Endothelial cell of umbilical vein (primary cell): ENCODE measurements around the gene UCP1. TPM values are rescaled to one million over a fixed set of nuclear protein-coding genes. Genes with fewer than 3 reads are reported as not detected.

ENCODE experiments used
- BruUV-seq: library from RNA; stranded (reverse); fragments of 400-500 nt; replicated peaks from 2 replicates; lab custom pipeline; 2021; lab: Mats Ljungman, UMichigan
- CTCF ChIA-PET: fragments of 300-600, 350-600 bp; sonication (Branson Sonifier 250); formaldehyde crosslinking; loops from one replicate; lab custom pipeline; 2021; ENCODE audit warnings: antibody characterized with exemption, inconsistent platforms; lab: Charles Lee
- POLR2A ChIA-PET: fragments of 300-600, 350-600 bp; sonication (Branson Sonifier 250); formaldehyde crosslinking; loops from one replicate; lab custom pipeline; 2021; ENCODE audit warnings: antibody characterized with exemption, inconsistent platforms; lab: Charles Lee
- DNase-seq: peaks from one replicate; pipeline ENCODE4 v3.0.0-alpha.2; 2011; ENCODE audit warnings: low read depth, low spot score
- FAIRE-seq: peaks from 2 replicates; lab custom pipeline; 2011; peaks lifted over from hg19 to GRCh38; lab: Jason Lieb, UNC
- H2AFZ ChIP-seq: 2 replicates; pipeline ENCODE4 v1.6.0; 2012; ENCODE audit warnings: low read depth, low read length, control low read depth, inconsistent platforms
- H3K27ac ChIP-seq: 2 replicates; pipeline ENCODE4 v1.5.1; 2011; ENCODE audit warnings: low read depth, mild to moderate bottlenecking, control low read depth, low read length, moderate library complexity; ENCODE audit not compliant: insufficient read depth
- H3K27me3 ChIP-seq, 2 experiments: 2 replicates each; pipeline versions ENCODE4 v1.6.0 to v1.6.1; 2011; ENCODE audit warnings: low read length in 2 of 2, mixed read lengths in 1 of 2; ENCODE audit not compliant: control insufficient read depth in 2 of 2, insufficient read depth in 2 of 2
- H3K36me3 ChIP-seq, 2 experiments: 2 replicates in 1 of 2; 3 replicates in 1 of 2; pipeline ENCODE4 v1.5.1; 2011; ENCODE audit warnings: low read length in 2 of 2, mild to moderate bottlenecking in 1 of 2, moderate library complexity in 1 of 2; ENCODE audit not compliant: control insufficient read depth in 2 of 2, insufficient read depth in 2 of 2; ENCODE audit errors: extremely low read depth in 1 of 2
- H3K4me1 ChIP-seq: 3 replicates; pipeline ENCODE4 v1.5.1; 2011; ENCODE audit warnings: mild to moderate bottlenecking, low read length; ENCODE audit not compliant: control insufficient read depth, insufficient read depth; ENCODE audit errors: extremely low read depth
- H3K4me2 ChIP-seq: 2 replicates; pipeline ENCODE4 v1.6.1; 2011; ENCODE audit warnings: low read length, control low read depth, mixed read lengths; ENCODE audit not compliant: insufficient read depth
- H3K4me3 ChIP-seq, 3 experiments: fragments of 200-600 bp in 1 of 3; sonication (generic), shearing (Covaris generic) in 1 of 3; replicated peaks in 1 of 3; 2 replicates each; pipeline ENCODE4 v1.5.1; 2011 to 2016; ENCODE audit warnings: control low read depth in 3 of 3, low read length in 3 of 3, mild to moderate bottlenecking in 2 of 3, inconsistent platforms in 1 of 3, low read depth in 1 of 3, moderate library complexity in 1 of 3; ENCODE audit not compliant: insufficient read depth in 1 of 3
- H3K79me2 ChIP-seq: 2 replicates; pipeline ENCODE4 v1.6.0; 2012; ENCODE audit warnings: low read length, inconsistent platforms; ENCODE audit not compliant: control insufficient read depth, insufficient read depth
- H3K9ac ChIP-seq: replicated peaks from 2 replicates; pipeline ENCODE3; 2011; ENCODE audit warnings: low read length, control low read depth; ENCODE audit not compliant: insufficient read depth; ENCODE audit errors: extremely low read depth
- H3K9me1 ChIP-seq: replicated peaks from 3 replicates; pipeline ENCODE4 v1.6.0; 2011; ENCODE audit warnings: mild to moderate bottlenecking, low read length; ENCODE audit not compliant: control insufficient read depth, insufficient read depth; ENCODE audit errors: extremely low read depth
- H3K9me3 ChIP-seq: replicated peaks from 2 replicates; pipeline ENCODE4 v1.5.1; 2012; ENCODE audit warnings: low read length, inconsistent platforms; ENCODE audit not compliant: control insufficient read depth, insufficient read depth
- H4K20me1 ChIP-seq: replicated peaks from 2 replicates; pipeline ENCODE3; 2011; ENCODE audit warnings: mild to moderate bottlenecking, low read length; ENCODE audit not compliant: control insufficient read depth, insufficient read depth; ENCODE audit errors: extremely low read depth
- FOS ChIP-seq: IDR thresholded peaks from 2 replicates; pipeline ENCODE4 v1.6.1; 2011; ENCODE audit warnings: mild to moderate bottlenecking, low read length, moderate library complexity, borderline replicate concordance; ENCODE audit not compliant: insufficient read depth
- MAX ChIP-seq: IDR thresholded peaks from 2 replicates; pipeline ENCODE4 v1.6.1; 2011; ENCODE audit not compliant: insufficient read depth, insufficient read length
- POLR2AphosphoS5 ChIP-seq: IDR thresholded peaks from 2 replicates; pipeline ENCODE4 v1.6.1; 2012; ENCODE audit warnings: low read depth, mild to moderate bottlenecking, control low read depth, low read length, moderate library complexity; ENCODE audit not compliant: insufficient read depth
- dilution Hi-C: fragments of 300-500 bp; cut with MboI; formaldehyde crosslinking; loops from one replicate; pipeline ENCODE4 v1.15.0; 2019; ENCODE audit warnings: low sequenced_read_pairs; ENCODE audit not compliant: extremely low pct_ligation_motif_present
- intact Hi-C: fragments of 100-400 bp; cut with micrococcal nuclease; formaldehyde crosslinking; loops from one replicate; pipeline ENCODE4 v1.10.0; 2022
- polyA plus RNA-seq, 4 experiments: library from polyadenylated mRNA; depleted of rRNA in 3 of 4; stranded (reverse) in 3 of 4; unstranded in 1 of 4; fragments of >200 nt; gene quantifications; 2 replicates each; pipeline versions ENCODE4 v1.2.1 to v1.2.3, GENCODE V29; 2011 to 2012; ENCODE audit warnings: missing spikeins in 1 of 4
- total RNA-seq: library from RNA; stranded (reverse); gene quantifications from 2 replicates; pipeline ENCODE4 v1.2.3, GENCODE V29; 2021
- TF ChIP-seq, protein P1 (sequence below), 2 donors: IDR thresholded peaks; 1 replicate in 1 of 2; 2 replicates in 1 of 2; pipeline ENCODE4 v1.5.1; 2011; ENCODE audit warnings: low read length in 2 of 2, mild to moderate bottlenecking in 2 of 2, moderate library complexity in 2 of 2, control low read depth in 1 of 2, inconsistent platforms in 1 of 2, low read depth in 1 of 2; ENCODE audit not compliant: insufficient read depth in 1 of 2; ENCODE audit errors: extremely low read depth in 1 of 2

UCP1 gene
- total and polyA plus RNA-seq, 2 donors (not counting 3 experiments of a cell fraction or from before 2014, with no cell fraction given): not detected

DNA sequence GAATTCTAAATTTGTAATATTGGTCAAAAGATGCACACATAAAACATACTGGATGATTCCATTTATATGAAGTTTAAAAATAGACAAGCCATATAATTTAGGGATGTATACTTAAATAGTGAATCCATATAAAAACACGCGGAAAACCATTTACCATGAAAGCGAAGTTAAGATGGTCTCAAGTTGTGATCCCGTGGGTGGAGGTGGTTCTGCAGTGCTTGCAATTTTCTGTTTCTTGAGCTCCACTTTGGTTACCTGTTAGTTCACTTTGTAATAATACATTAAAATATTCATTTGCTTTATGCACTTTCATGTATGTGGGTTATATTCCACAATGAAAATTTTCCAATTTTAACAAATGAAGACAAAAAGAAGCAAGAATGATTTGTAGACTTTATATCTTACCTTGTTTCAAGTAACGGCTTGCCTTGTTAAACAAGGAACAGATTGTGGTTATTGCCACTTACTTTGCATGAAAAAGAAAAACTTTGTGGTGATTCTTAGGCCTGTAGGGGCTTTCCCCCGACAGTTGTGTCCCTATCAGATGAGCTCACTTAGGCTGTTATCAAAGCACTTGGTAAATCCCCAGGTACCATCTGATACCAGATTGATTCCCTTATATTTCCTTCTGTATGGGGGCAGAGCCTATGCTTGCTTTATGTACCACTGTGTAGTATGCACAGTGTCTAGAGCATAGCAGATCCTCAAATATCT is 12.2 kb downstream of the UCP1 start:
- H2AFZ ChIP-seq: no peak overlapping the region
- CTCF ChIA-PET: interaction anchor here (1.5 kb wide), 1 partner anchor 9 kb away, joined by 3 read pairs; no protein-coding TSS in a partner anchor
- DNase-seq (no peak), FAIRE-seq (no peak)
- dilution Hi-C loops: no loop called here
- no peak overlapping the region for H3K9ac ChIP-seq
- peaks cover 4 to 5% of the 10 kb centered on the region in 2 experiments for H3K27me3 ChIP-seq
- H3K4me1 ChIP-seq: no peaks in the 10 kb centered on the region
- no peak overlapping the region for H3K4me3 ChIP-seq
- no peak overlapping the region for H3K27ac ChIP-seq
- no TSS peak for BruUV-seq
- no peaks in the 10 kb centered on the region for H4K20me1 ChIP-seq
- H3K9me1 ChIP-seq: no peaks in the 10 kb centered on the region
- TF ChIP-seq POLR2AphosphoS5 (no peak), MAX (no peak), FOS (no peak)
- TF ChIP-seq, protein P1, sequence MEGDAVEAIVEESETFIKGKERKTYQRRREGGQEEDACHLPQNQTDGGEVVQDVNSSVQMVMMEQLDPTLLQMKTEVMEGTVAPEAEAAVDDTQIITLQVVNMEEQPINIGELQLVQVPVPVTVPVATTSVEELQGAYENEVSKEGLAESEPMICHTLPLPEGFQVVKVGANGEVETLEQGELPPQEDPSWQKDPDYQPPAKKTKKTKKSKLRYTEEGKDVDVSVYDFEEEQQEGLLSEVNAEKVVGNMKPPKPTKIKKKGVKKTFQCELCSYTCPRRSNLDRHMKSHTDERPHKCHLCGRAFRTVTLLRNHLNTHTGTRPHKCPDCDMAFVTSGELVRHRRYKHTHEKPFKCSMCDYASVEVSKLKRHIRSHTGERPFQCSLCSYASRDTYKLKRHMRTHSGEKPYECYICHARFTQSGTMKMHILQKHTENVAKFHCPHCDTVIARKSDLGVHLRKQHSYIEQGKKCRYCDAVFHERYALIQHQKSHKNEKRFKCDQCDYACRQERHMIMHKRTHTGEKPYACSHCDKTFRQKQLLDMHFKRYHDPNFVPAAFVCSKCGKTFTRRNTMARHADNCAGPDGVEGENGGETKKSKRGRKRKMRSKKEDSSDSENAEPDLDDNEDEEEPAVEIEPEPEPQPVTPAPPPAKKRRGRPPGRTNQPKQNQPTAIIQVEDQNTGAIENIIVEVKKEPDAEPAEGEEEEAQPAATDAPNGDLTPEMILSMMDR (IDR thresholded peaks at IDR 0.05; ENCODE audit: extremely low read depth in 1 of 2, insufficient read depth in 1 of 2, low read depth in 1 of 2, low read length in 2 of 2): no peak
- POLR2A ChIA-PET: no interaction called here
- H3K4me2 ChIP-seq: no peak overlapping the region
- H3K9me3 ChIP-seq: no peaks in the 10 kb centered on the region
- no peaks in the 10 kb centered on the region for H3K36me3 ChIP-seq
- intact Hi-C loops: no loop called here
- no peaks in the 10 kb centered on the region for H3K79me2 ChIP-seq
